ENCODE data around the gene C14orf132.

C14orf132 gene

DNA sequence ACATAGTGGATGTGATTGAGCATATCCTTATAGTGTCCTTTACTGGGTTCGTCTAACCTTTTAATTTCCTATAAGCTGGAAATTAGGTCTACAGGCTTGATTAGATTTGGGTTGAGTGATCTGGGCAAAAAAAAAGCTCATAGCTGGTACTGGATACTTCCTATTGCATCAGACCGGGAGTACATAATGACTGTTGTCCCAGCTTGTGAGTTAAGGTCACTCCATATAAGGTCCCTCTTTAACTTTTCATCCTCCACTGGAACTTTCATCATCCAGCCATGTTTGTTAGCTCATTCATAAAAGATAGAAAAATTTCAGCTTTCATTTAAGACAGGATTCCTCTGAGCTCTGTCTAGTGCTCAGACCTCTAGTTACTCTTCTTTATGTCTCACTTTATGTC lies 80.8 kb downstream of the C14orf132 start:
- no peak for DNase-seq (ENCODE audit: low spot score)

DNA sequence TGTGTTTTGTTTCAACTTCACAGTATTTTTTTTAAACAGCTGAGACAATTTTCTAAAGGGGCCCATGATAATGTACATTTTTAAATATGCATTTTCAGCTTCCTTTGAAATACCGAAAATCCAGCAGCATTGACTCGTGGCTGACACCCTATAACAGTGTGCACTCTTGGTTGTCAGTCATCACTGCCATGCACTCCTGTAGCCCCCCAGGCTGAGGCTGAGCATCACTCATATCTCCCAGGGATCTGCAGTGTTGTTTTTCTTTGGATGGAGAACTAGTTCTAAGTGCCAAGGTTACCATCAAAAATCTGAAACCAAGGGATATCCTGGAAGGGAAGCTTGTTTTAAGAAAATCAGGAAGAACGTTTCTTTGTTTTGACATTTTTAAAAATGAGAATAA lies 81.2 kb downstream of the C14orf132 start:
- DNase-seq (ENCODE audit: low spot score) = no peak

DNA sequence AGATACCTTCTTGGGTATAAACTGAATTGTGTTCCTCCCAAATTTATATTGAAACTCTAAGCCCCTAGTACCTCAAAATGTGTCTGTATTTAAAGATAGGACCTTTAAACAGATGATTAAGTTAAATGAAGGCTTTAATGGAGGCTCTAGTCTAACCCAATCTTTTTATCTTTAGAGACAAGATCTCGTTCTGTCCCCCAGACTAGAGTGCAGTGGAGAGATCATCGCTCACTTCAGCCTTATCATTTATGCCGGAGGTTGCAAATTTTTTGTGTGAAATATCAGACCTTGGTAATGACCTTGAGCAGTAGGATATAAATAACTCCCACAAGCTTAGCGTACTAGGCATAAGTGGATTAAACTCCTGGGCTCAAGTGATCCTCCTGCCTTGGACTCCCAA lies 81.8 kb downstream of the C14orf132 start:
- DNase-seq (ENCODE audit: low spot score) = no peak

DNA sequence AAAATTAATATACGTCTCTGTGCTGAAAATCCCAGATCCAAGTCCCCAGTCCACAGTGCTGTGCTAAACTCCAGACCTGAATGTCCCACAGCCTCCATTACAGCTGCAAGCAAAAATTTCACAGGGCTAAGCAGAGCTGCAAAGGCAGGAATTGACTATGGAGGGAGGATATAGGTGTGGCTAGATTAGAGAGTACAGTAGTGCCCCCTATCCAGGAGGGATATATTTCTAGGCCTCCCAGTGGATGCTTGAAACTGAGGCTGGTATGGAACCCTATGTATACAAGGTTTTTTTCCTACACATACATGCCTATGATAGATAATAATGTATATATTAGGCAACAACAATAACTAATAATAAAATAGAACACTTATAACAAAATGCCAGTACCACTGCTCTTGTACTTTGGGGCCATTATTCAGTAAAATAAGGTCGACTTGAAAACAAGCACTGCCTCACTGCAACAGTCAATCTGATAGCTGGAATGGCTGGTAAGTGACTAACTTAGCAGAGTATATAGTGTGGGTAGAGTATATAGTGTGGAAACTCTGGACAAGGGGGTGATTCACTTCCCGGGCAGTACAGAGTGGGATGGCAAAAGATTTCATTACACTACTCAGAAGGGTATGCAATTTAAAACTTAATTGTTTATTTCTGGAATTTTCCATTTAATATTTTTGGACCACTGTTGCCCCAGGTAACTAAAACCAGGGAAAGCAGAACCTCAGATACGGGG lies 82.7 kb downstream of the C14orf132 start:
- DNase-seq (ENCODE audit: low spot score) = no peak

DNA sequence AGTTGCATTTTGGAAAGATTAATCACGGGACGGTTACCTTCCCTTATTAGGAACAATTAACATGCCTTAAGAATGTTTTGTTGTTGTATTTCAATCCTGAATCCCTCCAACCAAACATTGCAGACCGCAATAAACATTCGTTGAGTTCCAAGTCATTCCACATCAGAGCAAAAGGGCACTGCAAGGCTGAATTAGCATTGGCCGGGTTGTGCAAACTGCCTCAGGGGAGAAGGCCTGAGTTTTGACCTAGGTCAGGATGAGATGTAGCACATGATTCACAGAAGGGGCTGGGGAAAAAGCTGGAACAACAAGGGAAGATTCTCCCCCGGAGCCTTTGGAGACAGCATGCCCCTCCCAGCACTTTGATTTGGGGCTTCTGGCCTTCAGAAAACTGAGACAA lies 83.3 kb downstream of the C14orf132 start:
- no peak for DNase-seq (ENCODE audit: low spot score)

DNA sequence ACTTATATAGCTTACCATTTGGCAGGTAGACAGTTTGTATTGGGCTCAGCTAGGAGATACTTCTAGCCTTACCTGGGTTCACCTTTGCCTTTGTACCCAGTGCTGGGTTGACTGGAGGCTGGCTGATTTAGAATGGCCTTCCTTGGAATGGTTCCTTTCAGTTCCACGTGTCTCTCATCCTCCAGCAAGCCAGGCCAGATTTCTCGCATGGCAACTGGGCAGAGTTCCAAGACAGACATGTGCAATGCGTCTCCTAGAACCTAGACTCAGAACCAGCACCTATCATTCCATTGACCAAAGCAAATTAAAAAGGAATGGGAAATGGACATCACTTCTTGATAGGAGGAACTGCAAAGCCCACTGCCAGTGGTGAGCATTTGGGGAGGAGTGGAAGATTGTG lies 86.4 kb downstream of the C14orf132 start:
- DNase-seq (ENCODE audit: low spot score) = no peak

DNA sequence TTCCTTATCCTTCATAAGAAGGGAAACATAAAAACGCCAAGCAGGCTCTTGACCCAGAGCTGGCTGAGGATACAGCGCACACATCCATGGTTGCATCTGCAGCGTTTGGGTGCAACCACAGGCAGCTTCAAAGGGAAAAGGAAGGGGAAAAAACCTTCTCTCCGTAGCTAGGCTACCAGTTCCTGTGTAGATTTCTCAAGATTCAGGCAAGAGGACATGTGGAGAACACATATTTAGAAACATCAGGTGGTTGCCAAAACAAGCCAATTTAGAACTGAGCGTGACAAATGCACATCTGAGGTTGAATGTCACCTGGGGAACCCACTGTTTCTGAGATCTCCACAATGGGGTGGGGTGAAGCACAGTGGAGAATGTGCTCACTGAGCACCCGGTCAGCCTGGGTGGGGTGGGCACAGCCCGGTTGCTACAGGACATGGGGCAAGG lies 87.2 kb downstream of the C14orf132 start:
- DNase-seq (ENCODE audit: low spot score) = no peak

DNA sequence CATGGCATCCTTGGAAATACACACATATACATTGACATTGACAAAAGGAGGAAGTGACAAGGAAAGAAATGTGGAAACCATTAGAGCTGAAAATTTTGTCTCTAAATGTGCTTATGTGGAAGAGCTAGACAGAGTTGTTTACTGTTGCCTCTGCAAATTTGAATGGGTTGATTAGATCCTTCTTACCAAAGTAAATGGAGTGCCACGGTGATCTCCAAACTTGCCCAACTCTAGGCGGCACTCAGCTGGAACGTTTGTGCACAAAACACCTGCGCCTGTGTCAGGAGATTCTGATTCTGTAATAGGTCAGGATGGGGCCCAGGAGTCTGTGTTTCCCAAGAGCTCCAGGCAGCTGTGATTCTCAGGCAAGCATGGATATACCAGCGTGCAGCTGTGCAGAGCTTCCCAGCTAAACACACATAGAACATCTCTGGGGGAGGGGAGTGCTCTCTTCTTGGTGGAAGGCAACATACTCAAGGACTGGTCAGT lies 87.7 kb downstream of the C14orf132 start:
- DNase-seq (ENCODE audit: low spot score) = no peak

DNA sequence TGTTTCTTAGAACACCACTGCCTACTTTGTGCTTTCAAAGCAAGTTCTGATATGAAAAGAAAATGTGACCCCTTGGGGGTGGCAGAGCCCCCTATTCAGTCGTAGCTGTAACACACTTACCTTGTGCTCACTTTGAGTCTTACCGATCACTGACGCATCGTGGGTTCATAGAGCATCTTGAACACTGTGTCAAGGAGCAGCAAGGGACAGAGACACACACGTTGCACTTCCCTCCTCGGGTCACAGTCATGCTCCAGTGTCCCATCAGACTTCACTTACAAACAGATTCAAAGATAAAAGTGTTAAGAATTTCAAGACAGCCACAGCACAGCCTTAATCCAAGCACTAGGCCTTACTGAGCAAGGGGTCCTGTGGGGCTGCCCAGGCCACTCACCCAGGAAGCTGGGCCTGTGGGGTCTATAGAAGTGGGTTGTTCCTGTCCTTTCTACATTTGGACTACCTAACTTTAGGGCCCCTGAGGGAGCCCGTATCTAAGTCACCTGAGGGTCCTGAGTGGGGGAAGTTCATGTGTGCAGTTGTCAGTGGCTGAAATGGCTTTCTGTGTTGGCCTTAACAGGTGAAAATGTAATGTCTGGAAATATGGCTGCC lies 90.1 kb downstream of the C14orf132 start:
- no peak for DNase-seq (ENCODE audit: low spot score)

DNA sequence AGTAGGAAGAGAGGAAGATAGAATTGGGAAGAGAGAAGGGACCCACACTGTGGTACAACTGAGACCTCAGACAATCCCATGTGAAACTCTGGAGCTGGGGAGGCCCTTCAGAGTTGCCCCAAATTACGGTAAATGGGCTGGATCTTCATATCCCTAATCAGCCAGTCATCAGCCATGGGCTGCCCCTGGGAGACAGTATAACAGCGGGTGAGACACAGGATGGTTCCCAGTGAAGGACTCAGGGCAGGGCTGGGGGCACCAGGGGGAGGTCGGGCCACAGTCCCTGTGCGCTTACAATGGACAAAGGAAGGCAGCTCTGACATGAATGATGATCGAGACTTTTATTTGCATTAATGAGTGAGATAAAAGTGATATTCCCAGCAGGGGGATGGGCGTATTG lies 91.2 kb downstream of the C14orf132 start:
- DNase-seq (ENCODE audit: low spot score) = no peak

DNA sequence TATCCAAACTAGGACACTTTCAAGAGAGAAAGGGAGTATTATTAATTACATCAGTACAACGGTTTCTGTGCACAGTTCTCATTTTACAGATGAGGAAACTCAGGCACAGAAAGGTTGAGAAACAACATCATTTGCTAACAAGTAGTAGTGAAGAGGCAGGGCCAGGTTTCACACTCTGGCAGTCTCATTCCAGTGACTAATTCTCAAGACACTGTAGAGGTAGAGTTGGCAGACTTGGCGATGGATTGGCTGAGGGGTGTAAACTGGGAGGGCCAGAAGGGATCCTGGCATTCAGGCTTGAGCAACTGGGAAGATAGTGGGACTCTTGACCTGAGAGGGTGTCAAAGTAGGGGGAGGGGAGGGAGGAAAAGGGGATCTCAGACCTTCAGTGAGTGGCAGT lies 91.7 kb downstream of the C14orf132 start:
- no peak for DNase-seq (ENCODE audit: low spot score)

DNA sequence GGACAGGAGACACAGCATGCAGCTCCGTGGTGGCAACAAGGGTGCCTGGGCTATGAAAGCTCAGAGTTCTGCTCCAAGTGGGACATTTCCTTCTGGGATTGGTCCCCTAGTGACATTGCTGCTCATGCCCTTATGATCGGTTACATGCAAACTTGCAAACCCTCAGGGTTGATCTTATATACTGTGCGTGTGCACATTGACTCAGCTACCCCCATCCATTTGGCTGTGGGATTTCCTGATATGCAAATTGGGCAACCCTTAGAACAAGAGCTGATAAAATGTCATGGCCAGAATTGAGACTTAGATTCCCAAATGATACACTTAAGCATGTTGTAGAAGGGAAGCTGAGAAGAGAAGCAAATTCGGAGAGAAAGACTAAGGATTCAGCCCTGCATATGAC lies 92.7 kb downstream of the C14orf132 start:
- DNase-seq (ENCODE audit: low spot score) = no peak

DNA sequence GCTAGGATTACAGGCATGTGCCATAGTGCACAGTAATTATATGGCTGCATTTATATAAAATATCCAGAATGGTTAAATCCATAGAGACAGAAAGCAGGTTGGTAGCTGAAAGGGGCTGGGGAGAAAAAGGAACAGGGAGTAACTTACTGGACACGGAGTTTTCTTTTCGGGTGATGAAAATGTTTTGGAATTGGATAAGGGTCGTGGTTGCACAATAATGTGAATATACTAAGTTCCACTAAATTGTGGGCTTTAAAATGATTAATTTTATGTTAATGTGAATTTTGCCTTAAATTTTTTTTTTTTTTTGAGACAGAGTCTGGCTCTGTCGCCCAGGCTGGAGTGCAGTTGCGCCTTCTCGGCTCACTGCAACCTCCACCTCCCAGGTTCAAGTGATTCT lies 95.3 kb downstream of the C14orf132 start:
- no peak for DNase-seq (ENCODE audit: low spot score)

DNA sequence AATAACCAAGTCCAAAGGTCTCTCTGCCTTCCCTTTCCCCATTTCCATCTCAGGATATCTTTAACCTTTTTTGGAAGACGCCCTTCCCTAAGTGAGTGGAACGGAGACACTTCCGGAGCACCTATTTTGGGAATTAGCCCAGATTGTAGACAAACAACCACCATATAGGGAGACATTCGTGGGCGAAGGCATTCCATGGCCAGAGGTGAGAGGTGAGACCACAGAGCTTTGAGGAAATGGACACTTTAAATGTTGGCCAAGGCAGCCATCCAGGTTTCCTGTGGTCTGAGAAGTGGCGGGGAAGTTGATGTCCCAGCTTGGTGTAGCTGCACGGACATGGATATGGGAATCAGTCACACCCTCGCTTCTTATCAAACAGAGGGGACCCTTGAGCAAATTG lies 96.1 kb downstream of the C14orf132 start:
- DNase-seq (ENCODE audit: low spot score) = no peak

DNA sequence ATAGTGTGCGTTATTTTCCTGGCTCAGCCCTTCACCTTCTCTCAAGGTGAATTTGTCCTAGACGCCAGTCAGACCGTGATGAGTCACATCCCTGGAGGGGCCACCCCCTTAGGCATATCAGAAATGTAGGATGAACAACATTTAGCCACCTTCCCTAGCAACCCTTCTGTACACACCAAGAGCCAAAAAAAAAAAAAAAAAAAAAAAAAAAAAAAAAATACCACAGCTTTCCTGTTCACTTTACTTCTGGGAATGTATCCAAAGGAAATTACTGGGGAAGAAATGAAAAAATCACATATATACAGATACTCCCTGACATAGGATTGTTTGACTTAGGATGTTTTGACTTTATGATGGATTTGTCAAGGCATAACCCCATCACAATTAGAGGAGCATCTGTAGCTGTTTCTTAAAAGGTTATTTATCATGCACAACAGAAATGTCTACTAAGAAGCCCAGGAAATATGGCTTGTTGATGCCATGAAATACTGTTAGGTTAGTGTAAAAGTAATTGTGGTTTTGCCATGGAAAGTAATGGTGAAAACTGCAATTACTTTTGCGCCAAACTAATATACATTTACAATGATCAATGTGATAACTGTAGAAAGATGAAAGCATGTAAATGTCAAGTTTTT lies 97.3 kb downstream of the C14orf132 start:
- DNase-seq (ENCODE audit: low spot score) = no peak

DNA sequence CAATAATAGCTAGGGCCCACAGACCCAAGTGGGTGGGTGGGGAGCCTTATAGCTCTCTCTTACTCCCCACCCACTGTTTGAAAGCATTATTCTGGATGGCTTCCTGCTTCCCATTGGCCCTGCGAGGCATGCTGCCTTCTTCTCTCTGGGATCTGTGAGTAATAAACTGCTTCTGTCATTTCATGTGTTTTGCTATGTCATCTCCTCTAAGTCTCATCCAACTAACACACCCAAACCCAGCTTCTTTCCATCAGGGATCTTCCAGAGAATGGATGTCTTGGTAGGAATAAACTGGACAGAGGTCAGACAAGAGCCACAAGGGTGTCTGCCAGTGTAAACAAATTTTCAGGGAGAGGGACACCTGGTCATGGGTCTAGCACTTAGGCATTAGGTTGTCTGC lies 99.1 kb downstream of the C14orf132 start:
- no peak for DNase-seq (ENCODE audit: low spot score)

DNA sequence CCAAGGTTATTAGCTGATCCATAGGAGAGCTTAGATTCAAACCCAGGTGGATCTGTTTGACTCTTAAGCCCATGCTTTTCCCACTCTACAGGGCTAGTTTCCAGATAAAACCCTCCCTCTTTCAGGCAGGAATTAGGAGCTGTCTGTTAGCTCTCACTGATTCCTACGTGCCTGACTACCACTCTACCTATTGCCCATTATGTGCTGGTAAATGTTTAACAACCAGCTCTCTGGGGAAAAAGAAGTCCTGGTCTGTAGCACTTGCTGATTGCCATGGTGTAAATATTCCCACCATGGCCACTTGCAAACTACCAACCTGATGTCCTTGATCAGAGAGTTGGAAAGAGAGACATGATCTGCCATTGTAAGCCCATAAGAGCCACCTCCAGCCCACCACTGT lies 100.0 kb downstream of the C14orf132 start:
- DNase-seq (ENCODE audit: low spot score) = no peak

DNA sequence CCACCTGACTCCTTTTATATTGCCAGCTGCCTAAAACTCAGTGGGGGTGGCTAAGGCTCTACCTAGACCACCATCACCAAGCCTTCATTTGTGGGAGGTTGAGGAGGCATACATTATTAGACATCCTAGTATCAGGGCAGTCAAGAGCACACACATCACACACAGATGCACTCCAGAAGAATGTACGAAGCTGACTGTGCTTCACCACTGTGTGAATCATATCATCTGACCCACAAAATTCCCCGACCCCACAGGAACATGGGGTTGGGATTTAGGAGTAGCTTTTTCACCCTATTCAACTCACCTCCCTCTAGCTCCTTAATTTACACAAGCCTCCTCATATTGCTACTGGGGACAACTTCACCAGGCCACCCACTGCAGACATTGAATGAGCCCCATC lies 100.7 kb downstream of the C14orf132 start:
- DNase-seq (ENCODE audit: low spot score) = no peak

DNA sequence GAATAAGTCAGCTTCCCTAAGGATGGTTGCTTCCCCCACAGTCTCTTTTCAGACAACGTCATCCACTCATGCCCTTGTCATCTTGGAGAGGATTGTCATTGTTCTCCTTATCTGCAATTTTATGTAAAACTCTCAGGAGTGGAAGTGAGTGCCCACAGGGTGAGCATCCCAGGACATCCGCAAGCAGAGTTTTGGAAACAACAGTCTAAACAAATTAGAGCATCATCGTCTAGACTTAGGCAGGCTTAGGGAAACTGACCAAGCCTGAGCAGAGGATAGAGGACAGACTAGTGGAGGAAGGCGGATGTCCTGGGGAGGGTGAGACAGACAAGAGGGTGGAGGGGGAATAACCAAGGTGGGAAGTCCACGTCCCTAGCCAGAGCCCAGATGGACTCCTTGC lies 101.8 kb downstream of the C14orf132 start:
- no peak for DNase-seq (ENCODE audit: low spot score)
